GM18951 (cell line): ENCODE data around the gene ADD1.

ENCODE experiments used
- POLR2A ChIP-seq: IDR thresholded peaks from 4 replicates; pipeline ENCODE4 v1.6.1; 2011; ENCODE audit warnings: mild to moderate bottlenecking; ENCODE audit not compliant: insufficient read length, insufficient read depth; ENCODE audit errors: extremely low read depth
- in situ Hi-C: fragments of 300-500 bp; cut with MboI; formaldehyde crosslinking; loops from one replicate; pipeline ENCODE4 v1.12.0; 2022; ENCODE audit warnings: low sequenced_read_pairs, mixed read lengths, inconsistent platforms; ENCODE audit not compliant: unreplicated experiment

Gene ADD1

GRCh38 chr4:2842687-2843262, 869 bp upstream of the ADD1 start:
- TF ChIP-seq POLR2A, result no peak
- in situ Hi-C loops, result no loop called here

- in situ Hi-C loops, result no loop called here
- TF ChIP-seq POLR2A, result no peak
Observed at GRCh38 chr4:2843941-2844584, 419 bp downstream of the ADD1 start.

- in situ Hi-C loops, result no loop called here
- TF ChIP-seq POLR2A, result no peak
Observed at GRCh38 chr4:2846172-2846571, 2.5 kb downstream of the ADD1 start.

GRCh38 chr4:2847302-2847871, 3.7 kb downstream of the ADD1 start:
- in situ Hi-C loops, result no loop called here
- TF ChIP-seq POLR2A, result no peak

GRCh38 chr4:2848449-2848848, 4.8 kb downstream of the ADD1 start:
- in situ Hi-C loops, result no loop called here
- TF ChIP-seq POLR2A, result no peak

- in situ Hi-C loops, result no loop called here
- TF ChIP-seq POLR2A, result no peak
Observed at GRCh38 chr4:2849267-2850152, 5.9 kb downstream of the ADD1 start.

- no peak for TF ChIP-seq POLR2A
- in situ Hi-C loops, result no loop called here
Observed at GRCh38 chr4:2850966-2851798, 7.5 kb downstream of the ADD1 start.

- no peak for TF ChIP-seq POLR2A
- in situ Hi-C loops, result no loop called here
Observed at GRCh38 chr4:2852481-2852921, 8.9 kb downstream of the ADD1 start.

- TF ChIP-seq POLR2A, result no peak
- in situ Hi-C loops, result no loop called here
Observed at GRCh38 chr4:2855584-2855983, 11.9 kb downstream of the ADD1 start.

GRCh38 chr4:2856266-2856665, 12.6 kb downstream of the ADD1 start:
- no peak for TF ChIP-seq POLR2A
- in situ Hi-C loops, result no loop called here

- in situ Hi-C loops, result no loop called here
- TF ChIP-seq POLR2A, result no peak
Observed at GRCh38 chr4:2857349-2857927, 13.8 kb downstream of the ADD1 start.

GRCh38 chr4:2858451-2859217, 15.0 kb downstream of the ADD1 start:
- TF ChIP-seq POLR2A, result no peak
- in situ Hi-C loops, result no loop called here
